PC-9 (cell line): Measurements from ENCODE around the gene SIGLEC11. TPM values are rescaled to one million over a fixed set of nuclear protein-coding genes. Genes with fewer than 3 reads are reported as not detected.
A peak's percentile ranks its signal among the peaks of the same experiment; 100 is the strongest.

Experiments
- BruUV-seq: library from RNA; stranded (reverse); fragments of 400-500 nt; replicated peaks from 2 replicates; lab custom pipeline; 2021; lab: Mats Ljungman, UMichigan
- CTCF ChIA-PET: fragments of 300-600 bp; sonication (Branson Sonifier 250); formaldehyde crosslinking; loops from one replicate; lab custom pipeline; 2022; ENCODE audit warnings: antibody characterized with exemption; lab: Charles Lee
- POLR2A ChIA-PET: fragments of 300-600 bp; sonication (Branson Sonifier 250); formaldehyde crosslinking; loops from one replicate; lab custom pipeline; 2022; ENCODE audit warnings: antibody characterized with exemption; ENCODE audit not compliant: unreplicated experiment; lab: Charles Lee
- DNase-seq, 2 experiments: peaks; one replicate each; pipeline versions ENCODE4 v3.0.0 to v3.0.0-alpha.2; 2015 to 2022; ENCODE audit warnings: mixed read lengths in 1 of 2
- H2AFZ ChIP-seq: fragments of 200-600 bp; sonication (generic); 2 replicates; pipeline ENCODE4 v1.8.1; 2017; ENCODE audit warnings: antibody characterized with exemption
- H3F3A ChIP-seq: fragments of 200-600 bp; sonication (generic); 2 replicates; pipeline ENCODE4 v1.8.1; 2017; ENCODE audit warnings: antibody characterized with exemption, mild to moderate bottlenecking, low read depth; ENCODE audit not compliant: insufficient read depth
- H3K27ac ChIP-seq: fragments of 200-600 bp; sonication (generic); 2 replicates; pipeline ENCODE4 v1.6.1; 2016; ENCODE audit warnings: mixed run types
- H3K27me3 ChIP-seq: fragments of 200-600 bp; sonication (generic); 2 replicates; pipeline ENCODE4 v1.6.1; 2016; ENCODE audit warnings: low read depth, mixed run types; ENCODE audit not compliant: insufficient read depth
- H3K36me3 ChIP-seq: fragments of 200-600 bp; sonication (generic); 2 replicates; pipeline ENCODE4 v1.6.1; 2016; ENCODE audit warnings: low read depth, mixed run types
- H3K4me1 ChIP-seq: fragments of 200-600 bp; sonication (generic); replicated peaks from 2 replicates; pipeline ENCODE4 v1.6.1; 2016; ENCODE audit warnings: mixed run types; ENCODE audit not compliant: insufficient read depth
- H3K4me2 ChIP-seq: fragments of 200-600 bp; sonication (generic); 2 replicates; pipeline ENCODE4 v1.6.1; 2017; ENCODE audit warnings: mixed run types
- H3K4me3 ChIP-seq: fragments of 200-600 bp; sonication (generic); 2 replicates; pipeline ENCODE4 v1.6.1; 2016; ENCODE audit warnings: mixed run types
- H3K79me2 ChIP-seq: fragments of 200-600 bp; sonication (generic); 2 replicates; pipeline ENCODE4 v1.6.1; 2017; ENCODE audit warnings: low read depth, mixed run types
- H3K9me2 ChIP-seq: fragments of 200-600 bp; sonication (generic); 2 replicates; pipeline ENCODE4 v1.8.1; 2017; ENCODE audit warnings: mild to moderate bottlenecking; ENCODE audit not compliant: insufficient read depth
- H3K9me3 ChIP-seq: fragments of 200-600 bp; sonication (generic); 2 replicates; pipeline ENCODE4 v1.8.1; 2016; ENCODE audit warnings: low read depth; ENCODE audit not compliant: insufficient read depth
- H4K20me1 ChIP-seq: fragments of 200-600 bp; sonication (generic); 2 replicates; pipeline ENCODE4 v1.8.1; 2017; ENCODE audit not compliant: insufficient read depth
- CTCF ChIP-seq: fragments of 200-600 bp; sonication (generic); conservative IDR thresholded peaks from 2 replicates; pipeline ENCODE4 v1.6.1; 2017; ENCODE audit warnings: mixed run types, antibody characterized with exemption, mild to moderate bottlenecking, moderate library complexity
- EZH2 ChIP-seq: fragments of 200-600 bp; sonication (generic); IDR thresholded peaks from 2 replicates; pipeline ENCODE4 v1.8.0; 2017; ENCODE audit warnings: antibody characterized with exemption, low read depth
- intact Hi-C: fragments of 100-400 bp; cut with micrococcal nuclease; formaldehyde crosslinking; loops from one replicate; pipeline ENCODE4 v1.10.0; 2022; ENCODE audit not compliant: unreplicated experiment
- total RNA-seq: library from RNA; stranded (reverse); gene quantifications from 2 replicates; pipeline ENCODE4 v1.2.3, GENCODE V29; 2021

SIGLEC11 gene
- total RNA-seq, 1 experiment from 2014 or later = not detected

GRCh38 chr19:49954933-49955332, 6.0 kb downstream of the SIGLEC11 start:
- DNase-seq = no peak
- TF ChIP-seq CTCF (no peak), EZH2 (no peak)
- peaks cover 7% of the 10 kb centered on the region for H3K27me3 ChIP-seq
- peak overlapping the region; percentile 80 for H3K4me2 ChIP-seq
- intact Hi-C loops = no loop called here
- no peaks in the 10 kb centered on the region for H3K36me3 ChIP-seq
- peak overlapping the region; percentile 36; the same call in 1 of the 2 replicates for H3K4me3 ChIP-seq
- no peaks in the 10 kb centered on the region for H3K79me2 ChIP-seq
- ChIA-PET CTCF (interaction anchor here (0.6 to 1.2 kb wide), 3 partner anchors 71 to 468 kb away, joined by 3 to 14 read pairs (median 3); partner anchors contain the start of gene ZNF473), POLR2A (interaction anchor here (0.5 to 0.6 kb wide), 2 partner anchors 20 to 43 kb away, joined by 3 to 19 read pairs; no protein-coding TSS in a partner anchor)
- no TSS peak for BruUV-seq
- H3K9me3 ChIP-seq = no peaks in the 10 kb centered on the region
- no peaks in the 10 kb centered on the region for H3K9me2 ChIP-seq
- H3K4me1 ChIP-seq = peaks cover 36% of the 10 kb centered on the region
- H4K20me1 ChIP-seq = no peaks in the 10 kb centered on the region
- H2AFZ ChIP-seq = no peak overlapping the region
- peak overlapping the region; percentile 61; the same call in 1 of the 2 replicates for H3K27ac ChIP-seq
- peaks cover 16% of the 10 kb centered on the region for H3F3A ChIP-seq

- Histone ChIP-seq H3K27ac (peak overlapping the region; percentile 61), H3K4me2 (peak overlapping the region; percentile 80), H4K20me1 (no peaks in the 10 kb centered on the region), H2AFZ (peak overlapping the region; percentile 69), H3K79me2 (no peaks in the 10 kb centered on the region), H3K4me3 (peak overlapping the region; percentile 36; the same call in 1 of the 2 replicates), H3K4me1 (peaks cover 36% of the 10 kb centered on the region), H3K9me3 (no peaks in the 10 kb centered on the region), H3K36me3 (no peaks in the 10 kb centered on the region), H3K9me2 (no peaks in the 10 kb centered on the region), H3F3A (peaks cover 16% of the 10 kb centered on the region), H3K27me3 (peaks cover 7% of the 10 kb centered on the region)
- ChIA-PET POLR2A (interaction anchor here (0.5 to 0.6 kb wide), 6 partner anchors 20 to 897 kb away, joined by 3 to 28 read pairs (median 3); no protein-coding TSS in a partner anchor), CTCF (interaction anchor here (0.6 to 1.2 kb wide), 5 partner anchors 15 to 1201 kb away, joined by 3 to 15 read pairs (median 3); partner anchors contain the start of gene ZNF473)
- DNase-seq = peak; percentile 31 to 81
- intact Hi-C loops = no loop called here
- no peak for TF ChIP-seq EZH2
- TF ChIP-seq CTCF = no peak
- BruUV-seq = no TSS peak
Measured at GRCh38 chr19:49954092-49954829, 6.7 kb downstream of the SIGLEC11 start.

GRCh38 chr19:49953416-49953815, 7.6 kb downstream of the SIGLEC11 start:
- Histone ChIP-seq H3F3A (peaks cover 16% of the 10 kb centered on the region), H3K4me3 (peak overlapping the region; percentile 36; the same call in 1 of the 2 replicates), H2AFZ (no peak overlapping the region), H3K9me3 (no peaks in the 10 kb centered on the region), H3K36me3 (no peaks in the 10 kb centered on the region), H4K20me1 (no peaks in the 10 kb centered on the region), H3K27ac (peak overlapping the region; percentile 61), H3K9me2 (no peaks in the 10 kb centered on the region), H3K27me3 (peaks cover 5% of the 10 kb centered on the region), H3K4me2 (peak overlapping the region; percentile 80), H3K4me1 (peaks cover 36% of the 10 kb centered on the region), H3K79me2 (no peaks in the 10 kb centered on the region)
- TF ChIP-seq EZH2 (no peak), CTCF (no peak)
- DNase-seq = no peak
- no TSS peak for BruUV-seq
- ChIA-PET POLR2A (interaction anchor here (0.6 kb wide), 2 partner anchors 261 to 896 kb away, joined by 3 to 28 read pairs; no protein-coding TSS in a partner anchor), CTCF (interaction anchor here (0.5 kb wide), 1 partner anchor 12 kb away, joined by 7 read pairs; no protein-coding TSS in a partner anchor)
- intact Hi-C loops = no loop called here
